GM10266 (cell line): ENCODE measurements around the gene DHX29.

Source experiments
- DNase-seq: peaks from one replicate; pipeline ENCODE4 v3.0.0; 2012; ENCODE audit errors: extremely low spot score
- CTCF ChIP-seq: IDR thresholded peaks from 2 replicates; pipeline ENCODE4 v1.5.1; 2012; ENCODE audit warnings: mild to moderate bottlenecking, low read depth; ENCODE audit not compliant: control insufficient read depth, insufficient read depth; ENCODE audit errors: missing control alignments

Gene DHX29

GRCh38 chr5:55316289-55316688 is 8.8 kb upstream of the DHX29 start:
- TF ChIP-seq CTCF: no peak
- DNase-seq: no peak

GRCh38 chr5:55313870-55314617 is 6.5 kb upstream of the DHX29 start:
- no peak for TF ChIP-seq CTCF

GRCh38 chr5:55308254-55308836 is 851 bp upstream of the DHX29 start:
- no peak for DNase-seq
- peak; percentile 2 for TF ChIP-seq CTCF

More at GRCh38 chr5:55313870-55314617, 6.5 kb upstream of the DHX29 start:
- DNase-seq: no peak

GRCh38 chr5:55306641-55307382 is 682 bp downstream of the DHX29 start:
- TF ChIP-seq CTCF: no peak
- DNase-seq: no peak

- no peak for TF ChIP-seq CTCF
- DNase-seq: no peak
These were observed 2.1 kb downstream of the DHX29 start for GRCh38 chr5:55305345-55305744.

- no peak for DNase-seq
- no peak for TF ChIP-seq CTCF
These were observed 2.9 kb downstream of the DHX29 start for GRCh38 chr5:55304584-55304983.
